ENCODE results near the gene ATP9B.
"Not testable (repeated sequence)": the region's sequence is repeated elsewhere in the genome, so short reads cannot be mapped to it uniquely, and the experiment has no call there.

ATP9B gene

GRCh38 chr18:79071503-79072210 lies 2.5 kb downstream of the ATP9B start:
- DNase-seq = no peak

GRCh38 chr18:79072655-79073054 lies 3.5 kb downstream of the ATP9B start:
- DNase-seq = not testable (repeated sequence)

- no peak for DNase-seq
Observed at GRCh38 chr18:79077181-79077580, 8.0 kb downstream of the ATP9B start.

DNA sequence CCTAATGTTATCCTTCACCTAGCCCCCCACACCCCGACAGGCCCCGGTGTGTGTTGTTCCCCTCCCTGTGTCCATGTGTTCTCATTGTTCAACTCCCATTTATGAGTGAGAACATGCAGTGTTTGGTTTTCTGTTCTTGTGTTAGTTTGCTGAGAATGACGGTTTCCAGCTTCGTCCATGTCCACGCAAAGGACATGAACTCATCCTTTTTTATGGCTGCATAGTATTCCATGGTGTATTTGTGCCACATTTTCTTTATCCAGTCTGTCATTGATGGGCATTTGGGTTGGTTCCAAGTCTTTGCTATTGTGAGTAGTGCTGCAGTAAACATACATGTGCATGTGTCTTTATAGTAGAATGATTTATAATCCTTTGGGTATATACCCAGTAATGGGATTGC lies 9.6 kb downstream of the ATP9B start:
- not testable (repeated sequence) for DNase-seq

DNA sequence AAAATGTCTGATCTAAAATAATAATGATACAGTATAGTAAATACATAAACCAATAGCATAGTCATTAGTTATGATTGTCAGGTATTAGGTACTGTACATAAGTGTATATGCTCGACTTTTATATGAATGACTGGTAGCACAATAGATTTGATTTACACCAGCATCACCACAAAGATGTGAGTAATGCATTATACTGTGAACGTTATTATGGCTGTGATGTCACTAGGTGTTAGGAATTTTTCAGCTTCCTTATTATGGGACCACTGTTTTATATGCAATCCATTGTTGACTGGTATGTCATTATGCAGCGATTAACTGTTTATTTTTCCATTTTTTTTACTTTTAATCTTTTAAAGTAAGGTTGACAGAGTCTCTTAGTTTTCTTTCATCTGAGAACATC lies 23.7 kb downstream of the ATP9B start:
- DNase-seq = no peak

DNA sequence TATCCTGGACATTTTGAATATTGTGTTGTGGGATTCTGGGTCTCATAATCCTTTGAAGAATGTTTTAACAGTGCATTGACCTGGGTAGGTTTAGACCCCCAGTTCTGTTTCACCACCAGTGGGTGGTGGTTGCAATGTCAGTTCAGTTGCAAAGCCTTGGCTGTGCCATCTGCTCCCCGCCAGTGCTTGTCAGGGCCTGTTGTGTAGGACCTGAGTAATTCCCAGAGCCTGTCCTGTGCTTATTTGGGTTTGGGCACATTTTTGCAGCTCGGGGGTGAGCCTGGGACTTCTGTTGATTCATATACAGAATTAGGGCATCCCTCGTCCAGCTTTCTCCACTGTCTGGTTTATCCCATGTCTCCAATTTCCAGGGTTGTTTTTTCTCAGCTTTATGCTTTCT lies 24.8 kb downstream of the ATP9B start:
- peak; percentile 18 for DNase-seq

- no peak for DNase-seq
Observed at GRCh38 chr18:79095216-79095615, 26.0 kb downstream of the ATP9B start.

- no peak for DNase-seq
Observed at GRCh38 chr18:79100944-79101343, 31.8 kb downstream of the ATP9B start.

DNA sequence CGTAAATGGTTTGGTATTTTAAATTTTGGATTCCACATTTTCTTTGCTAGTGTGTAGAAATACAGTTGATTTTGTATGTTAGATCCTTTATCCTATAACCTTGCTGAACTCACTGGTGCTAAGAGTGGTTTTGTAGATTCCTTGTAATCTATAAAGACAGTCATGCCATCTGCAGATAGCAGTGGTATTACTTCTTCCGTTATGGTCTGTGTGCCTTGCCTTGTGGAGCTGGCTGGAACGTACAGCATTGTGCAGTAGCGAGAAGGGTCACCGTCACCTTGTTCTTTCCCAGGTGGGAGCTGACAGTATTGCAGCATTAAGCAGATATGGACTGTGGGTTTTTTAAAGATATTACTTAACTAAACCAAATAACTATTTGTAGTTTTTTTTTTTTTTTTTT lies 33.7 kb downstream of the ATP9B start:
- DNase-seq = no peak

DNA sequence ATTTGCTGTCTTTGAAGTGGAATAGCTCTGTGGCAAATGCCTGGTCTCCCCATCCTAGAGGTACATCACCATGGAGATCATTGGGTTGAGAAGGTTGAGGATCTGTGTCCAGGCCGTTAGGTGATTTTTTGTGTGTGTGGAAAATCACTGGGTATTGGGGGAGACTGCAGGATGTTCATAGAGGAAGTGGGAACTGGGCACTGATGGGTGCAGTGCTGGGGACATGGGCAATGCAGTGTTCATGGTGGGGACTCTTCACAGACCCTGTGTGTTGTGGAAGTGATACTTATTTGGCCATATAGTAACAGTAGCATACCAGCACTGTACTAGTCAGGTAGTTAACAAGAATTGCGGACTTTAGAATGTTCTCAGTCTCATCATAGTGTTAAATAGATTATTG lies 34.9 kb downstream of the ATP9B start:
- DNase-seq = no peak

DNA sequence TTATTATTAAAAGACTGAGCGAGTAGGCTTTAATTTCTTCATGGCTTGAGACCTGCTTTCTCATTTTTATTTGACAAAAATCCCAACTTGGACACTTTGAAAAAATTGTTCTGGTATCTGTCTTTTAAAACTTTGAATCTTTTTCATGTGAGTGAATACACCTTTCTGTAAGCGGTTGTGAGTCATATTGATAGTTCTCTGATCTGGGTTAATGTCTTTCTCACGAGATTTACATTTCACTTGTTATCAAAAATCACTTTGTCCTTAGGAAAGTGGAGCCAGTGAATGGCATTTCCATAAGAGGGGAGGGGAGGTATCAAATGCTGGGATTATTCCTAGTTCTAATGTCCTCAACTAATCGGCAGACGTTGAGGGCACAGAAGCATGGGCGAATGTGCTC lies 36.3 kb downstream of the ATP9B start:
- DNase-seq = no peak

GRCh38 chr18:79106084-79106483 lies 36.9 kb downstream of the ATP9B start:
- no peak for DNase-seq

GRCh38 chr18:79107886-79108285 lies 38.7 kb downstream of the ATP9B start:
- no peak for DNase-seq

DNA sequence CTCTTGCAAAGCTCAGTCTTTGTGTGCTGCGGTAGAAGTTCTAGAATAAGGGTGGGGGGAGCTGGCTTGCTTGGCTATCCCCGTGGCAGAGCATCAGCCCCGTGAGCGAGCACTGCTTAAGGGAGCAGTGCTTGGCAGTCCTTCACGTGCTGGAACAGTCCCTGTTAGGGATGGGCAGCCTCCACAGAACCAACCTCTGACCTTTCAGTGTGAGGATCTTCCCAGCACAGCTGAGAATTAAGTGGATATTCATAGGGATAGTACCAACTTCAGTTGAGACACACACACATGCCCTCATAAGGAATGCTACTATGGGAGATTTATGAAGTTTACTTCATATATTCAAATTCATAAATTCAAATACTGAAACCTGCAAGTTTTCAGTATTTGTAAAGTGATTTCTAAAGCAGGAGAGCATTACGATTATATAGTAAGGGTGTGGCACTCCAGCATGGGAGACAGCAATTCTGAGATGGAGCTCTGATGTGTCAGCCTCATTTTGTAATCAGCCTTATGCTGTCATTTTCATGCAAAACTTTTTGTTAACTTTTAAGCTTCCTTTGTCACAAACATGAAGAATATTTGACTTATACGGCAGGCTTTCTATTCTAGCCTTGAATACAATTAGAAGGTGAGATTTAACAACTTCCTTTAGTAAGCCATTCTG lies 39.5 kb downstream of the ATP9B start:
- DNase-seq = no peak

DNA sequence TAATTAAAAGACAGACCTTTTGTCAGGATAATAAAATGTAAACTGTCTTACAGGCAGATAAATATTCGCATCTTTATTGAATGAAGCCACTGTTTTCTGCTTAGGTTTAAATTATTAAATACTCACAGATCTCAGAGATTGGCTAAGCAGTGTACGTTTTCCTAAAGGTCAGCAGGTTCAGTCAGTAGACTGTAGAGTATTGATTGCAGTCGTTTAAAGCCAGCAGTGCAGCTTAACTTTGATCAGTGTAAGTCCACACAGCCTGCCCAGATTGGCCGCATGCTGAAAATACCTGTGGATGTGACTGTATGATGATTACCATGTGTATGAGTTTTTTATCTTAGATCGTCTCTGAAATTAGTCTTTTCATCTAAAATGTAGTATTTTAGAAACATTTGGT lies 42.3 kb downstream of the ATP9B start:
- DNase-seq = no peak

- no peak for DNase-seq
Observed at GRCh38 chr18:79117385-79117784, 48.2 kb downstream of the ATP9B start.

GRCh38 chr18:79117788-79118187 lies 48.6 kb downstream of the ATP9B start:
- no peak for DNase-seq

- no peak for DNase-seq
Observed at GRCh38 chr18:79118797-79119196, 49.6 kb downstream of the ATP9B start.

DNA sequence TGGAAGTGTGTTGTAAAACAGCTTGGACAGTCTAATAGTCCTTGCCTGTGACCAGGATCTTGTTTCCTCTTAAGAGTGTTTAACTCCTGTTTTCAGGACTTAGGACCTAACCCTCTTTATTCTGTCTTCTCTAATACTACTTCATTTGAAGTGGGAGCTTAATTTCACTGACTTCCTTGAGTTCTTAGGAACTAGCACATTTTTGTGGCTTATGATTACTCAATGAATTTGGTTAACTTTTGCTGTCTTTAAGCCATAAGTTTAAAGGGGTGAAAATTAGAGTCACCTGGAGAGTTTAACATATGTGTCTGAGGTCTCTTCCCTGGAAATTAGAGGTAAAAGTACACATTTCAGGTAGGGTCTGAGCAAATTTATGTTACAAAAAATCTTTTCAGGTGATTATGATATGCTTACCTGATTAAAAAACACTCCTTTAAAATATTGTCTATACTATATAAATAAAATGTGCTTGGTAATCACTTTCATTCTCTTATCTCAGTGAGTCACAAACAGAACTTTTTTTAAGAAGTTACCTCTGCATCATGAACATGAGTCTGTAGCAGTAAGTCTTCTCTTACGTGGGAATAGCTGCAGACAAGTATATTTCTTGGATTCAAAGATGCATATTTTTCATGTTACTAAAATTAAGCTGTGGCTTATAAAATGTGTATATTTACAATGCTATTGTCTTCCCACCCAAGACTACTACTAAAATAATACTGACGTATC lies 52.7 kb downstream of the ATP9B start:
- no peak for DNase-seq

- no peak for DNase-seq
Observed at GRCh38 chr18:79123948-79124347, 54.8 kb downstream of the ATP9B start.

DNA sequence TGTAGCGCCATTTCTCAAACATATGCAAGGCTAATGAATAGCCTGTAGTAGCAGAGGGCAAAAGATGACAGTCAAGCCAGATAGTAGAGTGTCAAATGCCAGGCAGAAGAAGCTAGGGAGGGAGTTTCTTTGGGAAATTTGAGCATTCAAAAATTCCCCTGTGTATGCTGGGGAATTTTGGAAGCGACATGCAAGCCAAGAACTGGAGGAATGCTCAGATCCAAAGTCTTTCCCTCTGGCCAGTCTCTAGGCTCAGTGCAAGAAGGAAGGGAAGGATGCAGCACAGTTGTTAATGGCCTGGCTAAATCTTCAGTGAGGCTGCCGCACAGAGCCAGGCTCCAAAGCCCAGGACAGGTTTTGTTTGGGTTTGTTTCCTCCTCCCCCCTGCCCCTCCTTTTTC lies 59.9 kb downstream of the ATP9B start:
- DNase-seq = no peak

DNA sequence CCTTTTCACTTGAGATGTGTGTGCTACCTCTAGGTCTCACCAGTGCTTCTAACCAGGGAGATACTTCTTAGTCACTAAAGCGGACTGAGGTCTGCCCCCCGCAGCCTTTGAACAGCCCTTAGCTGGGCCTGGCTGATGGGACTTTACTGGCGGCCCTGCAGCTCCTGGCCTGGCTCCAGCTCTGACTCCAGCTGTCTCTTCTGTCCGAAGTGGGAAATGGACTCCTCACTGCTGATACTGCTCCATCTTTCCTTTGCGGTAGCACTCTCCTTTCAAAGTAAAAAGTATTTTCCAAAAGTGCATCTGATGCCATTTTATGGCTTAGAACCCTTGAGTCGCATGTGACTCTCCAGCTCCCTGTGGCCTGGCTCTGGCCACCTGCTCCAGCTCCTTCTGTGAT lies 64.5 kb downstream of the ATP9B start:
- no peak for DNase-seq

- no peak for DNase-seq
Observed at GRCh38 chr18:79135924-79136323, 66.7 kb downstream of the ATP9B start.

GRCh38 chr18:79136742-79137141 lies 67.5 kb downstream of the ATP9B start:
- DNase-seq = no peak

Measured in DMS 273 treated with DMSO at 0.1 percent for 48 hours (cell line).